ENCODE results near the gene FBLN2. TPM values are rescaled to one million over a fixed set of nuclear protein-coding genes. Genes with fewer than 3 reads are reported as not detected.

Gene FBLN2
- total RNA-seq, 2 donors from 2014 or later = 10.5 to 24.1 TPM

- DNase-seq = no peak
- H3K9ac ChIP-seq (ENCODE audit: low read depth in 2 of 2, low read length in 2 of 2) = no peak overlapping the region
- intact Hi-C loops (cut with DNase I) = no loop called here
- no peaks in the 10 kb centered on the region for H3K36me3 ChIP-seq
- no peaks in the 10 kb centered on the region for H3K27me3 ChIP-seq
- no peak overlapping the region for H3K27ac ChIP-seq
- TF ChIP-seq CTCF (IDR thresholded peaks at IDR 0.05) = no peak
- no peak overlapping the region for H3K4me3 ChIP-seq
- H3K9me3 ChIP-seq = no peaks in the 10 kb centered on the region
- no peaks in the 10 kb centered on the region for H3K4me1 ChIP-seq
Observed at GRCh38 chr3:13515786-13516759, 32.9 kb upstream of the FBLN2 start.

- no peak for DNase-seq
- TF ChIP-seq CTCF (IDR thresholded peaks at IDR 0.05) = no peak
- no peaks in the 10 kb centered on the region for H3K36me3 ChIP-seq
- no peaks in the 10 kb centered on the region for H3K4me1 ChIP-seq
- H3K9me3 ChIP-seq = no peaks in the 10 kb centered on the region
- no peak overlapping the region for H3K4me3 ChIP-seq
- no peaks in the 10 kb centered on the region for H3K27me3 ChIP-seq
- H3K27ac ChIP-seq = no peak overlapping the region
- no peak overlapping the region for H3K9ac ChIP-seq (ENCODE audit: low read depth in 2 of 2, low read length in 2 of 2)
- intact Hi-C loops (cut with DNase I) = no loop called here
Observed at GRCh38 chr3:13516760-13517135, 32.2 kb upstream of the FBLN2 start.

- DNase-seq = no peak
Observed at GRCh38 chr3:13517253-13517977, 31.5 kb upstream of the FBLN2 start.

GRCh38 chr3:13518516-13518953, 30.4 kb upstream of the FBLN2 start:
- Histone ChIP-seq H3K27ac (no peak overlapping the region), H3K9ac (ENCODE audit: low read depth in 2 of 2, low read length in 2 of 2) (no peak overlapping the region), H3K27me3 (no peaks in the 10 kb centered on the region), H3K9me3 (no peaks in the 10 kb centered on the region), H3K4me3 (no peak overlapping the region), H3K4me1 (no peaks in the 10 kb centered on the region), H3K36me3 (no peaks in the 10 kb centered on the region)
- intact Hi-C loops (cut with DNase I) = no loop called here
- no peak for TF ChIP-seq CTCF (IDR thresholded peaks at IDR 0.05)
- no peak for DNase-seq

More at GRCh38 chr3:13517253-13517977, 31.5 kb upstream of the FBLN2 start:
- H3K9me3 ChIP-seq = no peaks in the 10 kb centered on the region
- TF ChIP-seq CTCF (IDR thresholded peaks at IDR 0.05) = no peak
- no peaks in the 10 kb centered on the region for H3K4me1 ChIP-seq
- no peaks in the 10 kb centered on the region for H3K27me3 ChIP-seq
- no peak overlapping the region for H3K9ac ChIP-seq (ENCODE audit: low read depth in 2 of 2, low read length in 2 of 2)
- no peak overlapping the region for H3K27ac ChIP-seq
- H3K36me3 ChIP-seq = no peaks in the 10 kb centered on the region
- intact Hi-C loops (cut with DNase I) = no loop called here
- no peak overlapping the region for H3K4me3 ChIP-seq

GRCh38 chr3:13519006-13519791, 29.7 kb upstream of the FBLN2 start:
- Histone ChIP-seq H3K9ac (ENCODE audit: low read depth in 2 of 2, low read length in 2 of 2) (no peak overlapping the region), H3K36me3 (no peaks in the 10 kb centered on the region), H3K27me3 (no peaks in the 10 kb centered on the region), H3K4me3 (no peak overlapping the region), H3K27ac (no peak overlapping the region), H3K4me1 (no peaks in the 10 kb centered on the region), H3K9me3 (no peaks in the 10 kb centered on the region)
- no peak for DNase-seq
- intact Hi-C loops (cut with DNase I) = no loop called here
- no peak for TF ChIP-seq CTCF (IDR thresholded peaks at IDR 0.05)
